Endometrium (tissue), 2 donors: ENCODE data around the gene TSSC4.

ENCODE experiments used
- FAIRE-seq: peaks from 2 replicates; lab custom pipeline; 2012; peaks lifted over from hg19 to GRCh38; lab: Jason Lieb, UNC
- donor health status: control.
- donor health status: control.

The TSSC4 gene

GRCh38 chr11:2400762-2401435, 349 bp downstream of the TSSC4 start:
- FAIRE-seq, result no peak

- FAIRE-seq, result no peak
These were observed 960 bp downstream of the TSSC4 start for GRCh38 chr11:2401436-2401984.

GRCh38 chr11:2402106-2402505, 1.6 kb downstream of the TSSC4 start:
- no peak for FAIRE-seq

GRCh38 chr11:2402890-2403645, 2.5 kb downstream of the TSSC4 start:
- no peak for FAIRE-seq

GRCh38 chr11:2404735-2405196, 4.2 kb downstream of the TSSC4 start:
- no peak for FAIRE-seq

- no peak for FAIRE-seq
These were observed 5.9 kb downstream of the TSSC4 start for GRCh38 chr11:2406451-2406850.

GRCh38 chr11:2406878-2407410, 6.4 kb downstream of the TSSC4 start:
- no peak for FAIRE-seq

GRCh38 chr11:2408671-2409070, 8.1 kb downstream of the TSSC4 start:
- no peak for FAIRE-seq

GRCh38 chr11:2409126-2409525, 8.6 kb downstream of the TSSC4 start:
- no peak for FAIRE-seq

GRCh38 chr11:2409611-2410468, 9.3 kb downstream of the TSSC4 start:
- FAIRE-seq, result no peak

- FAIRE-seq, result no peak
These were observed 10.1 kb downstream of the TSSC4 start for GRCh38 chr11:2410616-2411015.

GRCh38 chr11:2411446-2412305, 11.1 kb downstream of the TSSC4 start:
- FAIRE-seq, result no peak

- FAIRE-seq, result no peak
These were observed 11.8 kb downstream of the TSSC4 start for GRCh38 chr11:2412323-2412722.

- no peak for FAIRE-seq
These were observed 13.4 kb downstream of the TSSC4 start for GRCh38 chr11:2413742-2414579.

GRCh38 chr11:2414616-2415015, 14.1 kb downstream of the TSSC4 start:
- FAIRE-seq, result no peak

GRCh38 chr11:2415171-2415570, 14.6 kb downstream of the TSSC4 start:
- FAIRE-seq, result no peak

GRCh38 chr11:2415601-2416380, 15.2 kb downstream of the TSSC4 start:
- no peak for FAIRE-seq

GRCh38 chr11:2416765-2417164, 16.2 kb downstream of the TSSC4 start:
- FAIRE-seq, result no peak
